ENCODE measurements around the gene POLG2.
"Not testable (repeated sequence)": the region's sequence is repeated elsewhere in the genome, so short reads cannot be mapped to it uniquely, and the experiment has no call there.

The POLG2 gene

DNA sequence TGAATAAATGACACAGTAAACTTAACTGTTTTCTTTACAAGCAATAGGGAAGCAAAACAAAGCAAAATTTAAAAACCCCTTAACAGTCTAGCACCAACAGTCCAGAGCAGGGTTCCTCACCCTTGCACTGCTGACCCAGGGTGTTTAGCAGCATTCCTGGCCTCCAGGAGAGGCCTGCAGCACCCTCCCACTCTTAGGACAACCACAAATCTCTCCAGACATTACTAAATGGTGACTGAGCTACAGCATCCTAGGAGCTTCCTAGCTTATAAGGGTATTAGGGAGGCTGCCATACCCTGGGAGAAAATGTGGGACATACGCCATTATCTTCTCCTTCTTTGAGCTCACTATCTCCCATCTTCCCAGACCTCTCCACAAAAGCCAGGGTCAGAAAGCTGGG, 15.9 kb downstream of the POLG2 start:
- DNase-seq, result no peak

DNA sequence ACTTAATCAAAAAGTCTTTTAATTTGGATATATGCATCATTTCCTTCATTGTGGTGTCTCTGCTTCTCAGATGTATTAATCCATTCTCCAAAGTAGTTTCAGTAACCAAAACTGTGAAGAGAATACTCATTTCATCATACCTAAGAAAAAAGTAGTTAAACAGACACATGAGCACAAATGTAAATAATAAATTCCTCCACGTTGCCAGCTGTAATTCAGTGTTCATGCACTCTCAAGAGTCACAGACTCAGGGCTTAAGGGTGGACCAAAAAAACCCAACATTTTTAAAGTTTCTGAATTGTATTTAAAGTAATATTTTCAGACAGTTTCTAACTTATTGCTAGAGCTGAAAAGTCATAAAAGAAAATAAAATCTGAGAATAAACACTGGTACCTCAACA, 19.0 kb downstream of the POLG2 start:
- DNase-seq, result no peak

DNA sequence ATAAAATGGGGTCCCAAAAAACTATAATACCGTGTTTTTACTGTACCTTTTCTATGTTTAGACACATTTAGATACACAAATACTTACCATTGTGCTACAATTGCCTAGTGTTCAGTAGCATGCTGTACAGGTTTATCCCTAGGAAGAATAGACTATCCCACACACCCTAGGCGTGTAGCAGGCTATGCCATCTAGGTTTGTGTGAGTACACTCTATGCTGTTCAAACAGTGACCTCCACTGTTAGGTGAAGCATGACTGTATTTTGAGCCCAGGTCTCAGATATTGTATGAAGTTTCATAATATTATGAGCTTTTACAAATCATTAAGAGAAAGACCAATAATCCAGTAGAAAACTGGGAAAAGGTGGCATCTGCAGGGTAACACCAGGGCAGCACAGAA, 24.3 kb downstream of the POLG2 start:
- no peak for DNase-seq

DNA sequence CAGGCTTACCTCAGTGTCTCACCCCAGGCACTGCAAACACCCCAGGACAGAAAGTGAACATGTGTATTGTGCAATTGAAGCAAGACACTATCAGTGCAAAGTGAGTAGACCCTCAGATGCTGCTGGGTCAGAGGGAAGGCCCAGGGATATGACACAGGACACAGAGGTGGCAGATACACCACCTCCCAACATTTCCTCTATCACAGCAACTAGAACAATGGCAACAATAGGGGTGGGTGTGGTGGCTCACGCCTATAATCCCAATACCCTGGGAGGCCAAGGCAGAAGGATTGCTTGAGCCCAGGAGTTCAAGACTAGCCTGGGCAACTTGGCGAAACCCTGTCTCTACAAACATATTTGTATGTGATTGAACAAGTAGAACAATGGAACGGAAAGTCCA, 25.4 kb downstream of the POLG2 start:
- no peak for DNase-seq

DNA sequence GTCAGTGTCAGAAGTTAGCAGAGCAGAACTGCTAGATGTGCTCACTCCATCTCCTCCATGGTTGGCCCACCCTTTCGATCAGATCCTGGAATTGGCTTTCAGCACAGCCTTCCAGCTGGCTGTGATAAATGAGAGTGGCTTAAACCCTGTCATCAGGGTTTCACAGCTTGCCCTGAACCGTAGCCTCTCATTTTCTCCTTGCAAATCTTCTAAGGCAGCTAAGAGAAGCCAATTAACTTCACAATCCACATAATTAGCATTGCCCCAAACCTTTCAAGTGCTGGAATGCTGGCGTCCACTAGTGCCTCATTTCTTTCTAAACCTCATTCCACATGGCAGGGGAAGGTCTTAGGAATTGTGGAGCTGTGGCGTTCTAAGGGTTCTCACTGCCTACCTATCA, 26.2 kb downstream of the POLG2 start:
- no peak for DNase-seq

DNA sequence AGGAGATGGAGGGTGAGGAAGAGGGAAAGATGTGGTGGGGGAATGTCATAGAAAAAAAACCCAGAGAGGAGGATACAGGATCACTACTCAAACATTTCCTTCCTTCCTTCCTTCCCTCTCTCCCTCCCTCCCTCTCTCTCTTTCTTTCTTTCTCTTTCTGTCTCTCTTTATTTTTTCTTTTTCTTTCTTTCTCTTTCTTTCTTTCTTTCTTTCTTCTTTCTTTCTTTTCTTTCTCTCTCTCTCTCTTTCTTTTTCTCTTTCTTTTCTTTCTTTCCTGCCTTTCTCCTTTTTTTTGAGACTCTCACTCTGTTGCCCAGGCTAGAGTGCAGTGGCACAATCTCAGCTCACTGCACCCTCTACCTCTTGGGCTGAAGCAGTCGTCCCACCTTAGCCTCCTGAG, 30.0 kb downstream of the POLG2 start:
- not testable (repeated sequence) for DNase-seq

DNA sequence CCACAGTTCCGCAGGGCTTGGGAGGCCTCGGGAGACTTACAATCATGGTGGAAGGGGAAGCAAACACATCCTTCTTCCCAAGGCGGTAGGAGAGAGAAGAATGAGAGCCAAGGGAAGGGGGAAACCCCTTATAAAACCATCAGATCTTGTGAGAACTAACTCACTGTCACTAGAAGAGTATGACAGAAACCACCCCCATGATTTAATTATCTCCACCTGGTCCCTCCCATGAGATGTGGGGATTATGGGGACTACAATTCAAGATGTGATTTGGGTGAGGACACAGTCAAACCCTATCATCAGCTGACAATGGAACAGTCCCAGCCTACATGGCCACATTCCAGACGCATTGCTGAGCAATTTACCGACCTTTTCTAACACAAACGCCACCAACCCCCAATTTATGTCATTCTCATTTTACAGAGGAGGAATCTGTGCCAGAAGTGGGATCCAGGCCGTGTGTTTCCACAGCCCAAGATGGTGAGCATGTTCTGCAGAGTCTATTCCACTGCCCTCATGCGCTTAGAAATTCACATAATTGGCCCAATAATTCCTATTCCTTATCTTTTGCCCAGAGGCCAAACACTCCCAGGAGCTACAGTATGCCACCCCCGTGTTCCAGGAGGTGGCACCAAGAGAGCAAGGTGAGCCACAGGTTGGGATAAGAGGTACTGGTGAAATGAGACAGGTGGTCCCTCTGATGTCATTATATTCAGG, 30.7 kb downstream of the POLG2 start:
- no peak for DNase-seq

DNA sequence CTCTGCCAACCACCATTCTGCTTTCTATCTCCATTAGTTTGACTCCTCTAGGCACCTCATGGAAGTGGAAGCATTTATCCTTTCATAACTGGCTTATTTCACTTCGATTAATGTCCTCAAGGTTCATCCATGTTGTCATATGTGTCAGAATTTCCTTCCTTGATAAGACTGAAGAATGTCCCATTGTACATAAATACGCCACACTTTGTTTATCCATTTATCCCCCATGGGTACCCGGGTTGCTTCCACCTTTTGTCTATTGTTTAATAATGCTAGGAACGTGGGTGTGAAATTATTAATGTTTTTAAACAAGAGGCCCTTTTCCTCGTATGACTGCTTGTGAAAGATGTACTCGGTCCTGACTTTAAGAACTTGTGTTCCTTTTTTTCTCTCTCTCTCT, 35.1 kb downstream of the POLG2 start:
- DNase-seq, result no peak

DNA sequence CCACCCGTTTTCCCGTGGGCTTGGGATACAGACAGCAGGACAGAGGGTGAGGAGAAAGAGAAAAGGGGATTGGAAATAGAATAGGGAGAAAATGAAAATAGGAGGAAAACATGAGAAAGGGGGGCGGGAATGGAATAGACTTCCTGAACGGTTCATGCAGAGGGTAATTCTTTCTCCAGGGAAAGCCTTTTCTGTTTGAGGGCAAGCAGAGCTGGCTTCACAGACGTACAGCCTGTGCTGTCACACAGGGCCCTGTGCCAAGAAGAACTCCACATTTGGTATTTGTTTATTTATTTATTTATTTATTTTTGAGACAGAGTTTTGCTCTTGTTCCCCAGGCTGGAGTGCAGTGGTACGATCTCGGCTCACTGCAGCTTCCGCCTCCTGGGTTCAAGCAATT, 35.9 kb downstream of the POLG2 start:
- no peak for DNase-seq

DNA sequence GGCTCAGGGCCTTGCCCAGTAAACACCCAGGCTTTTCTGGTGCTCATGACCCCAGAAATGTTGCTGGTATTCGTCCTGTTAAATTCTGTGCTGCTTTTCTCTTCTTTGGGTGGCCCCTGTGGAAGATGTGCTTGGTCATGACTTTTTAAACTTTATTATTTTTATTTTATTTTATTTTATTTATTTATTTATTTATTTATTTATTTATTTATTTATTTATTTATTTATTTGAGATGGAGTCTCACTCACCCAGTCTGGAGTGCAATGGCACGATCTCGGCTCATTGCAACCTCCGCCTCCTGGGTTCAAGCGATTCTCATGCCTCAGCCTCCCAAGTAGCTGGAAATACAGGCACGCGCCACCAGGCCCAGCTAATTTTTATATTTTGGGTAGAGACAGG, 37.0 kb downstream of the POLG2 start:
- DNase-seq, result not testable (repeated sequence)

DNA sequence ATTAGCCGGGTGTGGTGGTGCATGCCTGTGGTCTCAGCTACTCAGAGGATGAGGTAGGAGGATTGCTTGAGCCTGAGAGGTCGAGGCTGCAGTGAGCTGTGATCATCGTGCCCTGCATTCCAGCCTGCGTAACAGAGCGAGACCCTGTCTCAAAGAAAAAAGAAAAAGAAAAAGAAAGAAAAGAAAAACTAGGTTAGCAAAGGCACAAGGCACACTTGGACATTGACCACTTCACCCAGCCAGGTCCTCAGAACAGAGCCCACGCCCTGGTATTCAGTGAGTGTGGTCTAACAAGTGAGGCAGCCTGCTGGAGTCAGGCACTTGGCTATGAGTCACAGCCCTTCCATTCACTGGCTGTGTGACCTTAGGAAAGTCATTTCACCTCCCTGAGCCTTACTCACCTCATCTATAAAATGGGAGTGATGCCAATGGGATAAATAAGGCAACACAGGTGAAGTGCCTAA, 37.5 kb downstream of the POLG2 start:
- no peak for DNase-seq

DNA sequence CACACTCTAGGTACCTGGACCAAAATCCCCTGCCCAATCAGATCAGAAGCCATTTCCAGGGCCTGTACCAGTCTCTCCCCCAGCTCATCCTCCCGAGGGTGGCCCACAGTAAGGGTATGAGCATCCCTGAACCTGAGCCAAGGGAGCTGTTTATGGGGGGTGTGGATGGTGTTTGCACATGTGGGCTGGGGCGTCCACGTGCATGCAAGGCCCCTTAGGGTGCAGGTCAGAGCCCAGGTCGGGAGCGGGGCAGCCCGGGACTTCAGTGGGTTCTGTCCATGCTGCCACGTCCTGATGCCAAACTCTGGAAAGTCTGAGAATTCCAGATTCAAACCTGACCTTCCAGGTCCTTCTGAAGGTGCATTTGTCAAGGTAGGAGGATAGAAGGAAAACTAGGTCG, 38.1 kb downstream of the POLG2 start:
- DNase-seq, result no peak

DNA sequence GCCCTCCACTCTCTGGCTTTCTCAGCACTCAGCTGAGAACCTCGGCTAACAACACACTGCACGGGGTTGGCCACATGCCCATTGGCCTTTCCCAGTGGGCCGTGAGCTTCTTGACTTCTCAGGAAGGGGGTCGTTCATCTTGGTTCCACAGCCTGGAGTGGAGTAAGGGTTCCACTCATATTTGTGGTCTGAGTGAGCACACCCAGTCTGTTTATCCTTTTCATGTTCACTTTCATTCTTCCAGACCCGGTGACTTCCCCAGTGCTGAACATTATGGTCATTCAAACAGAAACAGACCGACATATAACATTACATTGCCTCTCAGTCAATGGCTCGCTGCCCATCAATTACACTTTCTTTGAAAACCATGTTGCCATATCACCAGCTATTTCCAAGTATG, 39.7 kb downstream of the POLG2 start:
- DNase-seq, result no peak

DNA sequence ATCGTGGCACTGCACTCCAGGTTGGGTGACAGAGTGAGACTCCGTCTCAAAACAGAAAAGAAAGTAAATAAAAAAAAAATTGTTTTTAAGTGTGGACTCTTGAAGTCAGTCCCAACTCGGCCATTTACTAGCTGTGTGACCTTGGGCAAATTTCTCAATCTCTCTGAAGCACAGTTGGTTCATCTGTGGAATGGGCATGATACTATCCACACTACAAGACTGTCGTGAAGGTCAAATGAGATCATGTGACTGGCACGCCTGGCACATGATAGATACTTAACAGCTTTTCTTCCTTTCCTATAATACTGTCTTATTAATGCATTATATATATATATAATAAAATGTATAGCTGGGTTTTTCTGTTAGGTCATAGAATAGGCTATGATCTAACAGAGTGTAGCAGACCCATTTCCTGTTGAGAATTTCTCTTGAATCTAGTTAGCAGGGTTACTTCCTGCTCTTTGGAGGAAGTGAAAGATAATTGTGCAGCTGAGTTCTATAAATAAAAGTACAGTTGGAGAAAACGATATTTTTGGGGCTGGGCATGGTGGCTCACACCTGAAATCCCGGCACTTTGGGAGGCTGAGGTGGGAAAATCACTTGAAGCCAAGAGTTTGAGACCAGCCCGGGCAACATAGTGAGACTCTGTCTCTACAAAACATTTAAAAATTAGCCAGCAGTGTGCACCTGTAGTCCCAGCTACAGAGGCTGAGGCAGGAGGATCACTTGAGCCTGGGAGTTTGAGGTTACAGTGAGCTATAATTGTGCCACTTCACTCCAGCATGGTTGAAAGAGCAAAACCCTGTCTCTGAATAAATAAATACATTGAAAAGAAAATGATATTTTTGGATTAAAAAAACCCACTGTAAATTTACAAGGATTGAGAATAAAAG, 40.6 kb downstream of the POLG2 start:
- DNase-seq, result no peak

DNA sequence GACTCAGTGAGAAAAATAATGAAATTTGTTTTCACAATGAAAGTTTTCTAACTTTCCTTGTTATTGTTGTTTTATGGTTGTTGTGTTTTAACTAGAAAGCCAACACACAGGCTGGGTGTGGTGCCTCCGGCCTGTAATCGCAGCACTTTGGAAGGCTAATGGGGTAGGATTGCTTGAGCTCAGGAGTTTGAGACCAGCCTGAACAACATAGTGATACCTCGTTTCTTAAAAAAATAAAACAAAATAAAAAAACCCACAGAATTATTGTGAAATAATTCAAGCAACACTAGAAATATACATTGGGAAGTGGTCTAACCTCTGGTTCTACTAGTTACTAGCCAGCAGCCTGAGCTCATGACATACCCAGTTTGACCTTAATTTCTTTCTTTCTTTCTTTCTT, 47.3 kb downstream of the POLG2 start:
- no peak for DNase-seq

DNA sequence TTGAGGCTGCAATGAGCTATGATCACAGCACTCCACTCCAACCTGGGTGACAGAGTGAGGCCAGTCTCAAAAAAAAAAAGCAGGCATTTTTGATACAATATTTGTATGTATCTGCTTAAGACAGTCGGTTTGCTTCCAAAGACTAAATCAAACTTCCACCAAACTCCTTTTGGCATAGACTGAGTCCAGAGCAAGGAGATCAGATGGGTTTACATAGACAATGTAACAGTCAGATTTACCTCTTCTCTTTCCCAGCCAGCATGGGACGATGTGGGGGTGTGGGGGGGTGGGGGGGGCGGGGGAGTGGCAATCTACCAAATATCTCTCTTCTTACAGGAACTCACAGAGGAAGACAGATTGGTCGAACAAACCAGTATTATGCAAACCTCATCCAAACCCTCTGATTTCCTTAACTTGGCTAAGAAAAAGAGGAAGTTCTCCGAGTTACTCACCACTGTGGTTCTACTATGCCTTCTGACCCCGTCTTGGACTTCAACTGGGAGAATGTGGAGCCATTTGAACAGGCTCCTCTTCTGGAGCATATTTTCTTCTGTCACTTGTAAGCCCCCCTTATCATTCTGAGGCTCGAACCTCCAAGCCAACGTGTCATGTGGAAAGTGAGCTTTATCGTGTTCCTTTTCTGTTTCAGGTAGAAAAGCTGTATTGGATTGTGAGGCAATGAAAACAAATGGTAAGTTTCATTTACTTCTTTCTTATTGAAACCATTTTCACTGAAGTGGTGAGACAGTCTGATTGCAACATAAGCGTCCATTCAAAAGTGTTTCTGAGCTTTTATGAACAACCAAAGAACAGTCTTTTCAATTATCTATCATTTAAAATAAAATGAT, 48.0 kb downstream of the POLG2 start, which contains the start of gene MILR1:
TSS of gene MILR1 (plus strand) at position 451 of the 848 bp plus-strand sequence. CDS start at position 505, 54 bp downstream.
- no peak for DNase-seq

DNA sequence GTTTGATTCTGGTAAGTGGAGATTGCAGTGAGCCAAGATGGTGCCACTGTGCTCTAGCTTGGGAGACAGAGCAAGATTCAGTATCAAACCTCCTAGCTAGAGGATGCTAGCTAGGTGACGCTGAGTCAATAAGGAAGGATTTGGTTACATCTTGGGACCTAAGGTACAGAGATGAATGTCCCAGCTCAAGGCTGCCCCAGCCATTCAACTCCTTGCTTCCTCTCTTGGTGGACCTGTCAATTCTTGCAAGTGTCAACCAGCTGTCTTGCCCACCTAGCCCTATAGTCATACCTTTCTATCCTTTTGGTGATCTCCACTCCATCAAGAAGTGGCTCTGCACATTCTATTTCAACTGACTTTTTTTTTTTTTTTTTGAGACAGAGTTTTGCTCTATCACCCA, 49.3 kb downstream of the POLG2 start:
- DNase-seq, result no peak

DNA sequence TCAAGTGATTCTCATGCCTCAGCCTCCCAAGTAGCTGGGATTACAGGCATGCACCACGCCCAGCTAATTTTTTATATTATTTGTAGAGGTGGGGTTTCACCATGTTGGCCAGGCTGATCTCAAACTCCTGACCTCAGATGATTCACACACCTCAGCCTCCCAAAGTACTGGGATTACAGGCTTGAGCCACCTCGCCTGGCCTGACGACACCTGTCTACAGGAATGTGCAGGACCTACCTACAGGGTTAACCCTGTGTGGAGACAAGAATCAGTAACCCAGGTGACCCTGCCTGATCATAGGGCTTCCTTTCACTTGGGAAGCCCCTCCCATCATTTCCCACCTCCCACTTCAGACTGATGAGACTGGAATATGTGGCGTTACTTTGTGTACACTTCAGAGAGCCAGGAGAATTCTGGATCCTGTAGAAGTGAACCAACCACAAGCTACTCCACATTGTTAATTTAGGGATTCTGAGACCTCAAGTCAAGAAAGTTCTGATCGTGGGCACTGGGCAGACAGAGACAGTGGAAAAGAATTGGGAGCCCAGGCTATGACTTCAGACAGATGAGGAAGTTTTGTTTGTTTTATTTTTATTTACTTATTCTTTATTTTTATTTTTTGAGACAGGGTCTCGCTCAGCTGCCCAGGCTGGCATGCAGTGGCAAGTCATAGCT, 53.6 kb downstream of the POLG2 start:
- DNase-seq, result no peak

DNA sequence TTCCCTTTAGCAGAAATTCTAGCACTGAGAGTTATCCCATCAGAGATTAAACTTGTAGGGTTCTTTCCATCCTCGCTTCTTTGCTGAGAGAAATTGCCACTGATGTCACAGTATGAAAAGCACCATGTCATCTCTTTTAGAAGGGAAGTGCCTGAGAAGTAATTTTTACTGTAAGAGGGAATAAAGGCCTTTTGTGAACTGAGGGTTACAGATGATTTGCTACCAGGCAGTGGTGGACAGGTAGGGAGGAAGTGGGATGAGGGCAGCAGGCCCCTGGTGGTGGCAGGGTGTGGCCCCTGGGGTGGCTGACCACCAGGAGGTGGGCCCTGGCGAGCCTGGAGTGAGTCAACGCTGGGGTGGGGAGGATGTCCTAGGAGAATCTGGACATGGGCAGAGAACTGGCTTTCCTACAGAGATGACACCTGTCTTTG, 54.3 kb downstream of the POLG2 start:
- DNase-seq, result no peak

DNA sequence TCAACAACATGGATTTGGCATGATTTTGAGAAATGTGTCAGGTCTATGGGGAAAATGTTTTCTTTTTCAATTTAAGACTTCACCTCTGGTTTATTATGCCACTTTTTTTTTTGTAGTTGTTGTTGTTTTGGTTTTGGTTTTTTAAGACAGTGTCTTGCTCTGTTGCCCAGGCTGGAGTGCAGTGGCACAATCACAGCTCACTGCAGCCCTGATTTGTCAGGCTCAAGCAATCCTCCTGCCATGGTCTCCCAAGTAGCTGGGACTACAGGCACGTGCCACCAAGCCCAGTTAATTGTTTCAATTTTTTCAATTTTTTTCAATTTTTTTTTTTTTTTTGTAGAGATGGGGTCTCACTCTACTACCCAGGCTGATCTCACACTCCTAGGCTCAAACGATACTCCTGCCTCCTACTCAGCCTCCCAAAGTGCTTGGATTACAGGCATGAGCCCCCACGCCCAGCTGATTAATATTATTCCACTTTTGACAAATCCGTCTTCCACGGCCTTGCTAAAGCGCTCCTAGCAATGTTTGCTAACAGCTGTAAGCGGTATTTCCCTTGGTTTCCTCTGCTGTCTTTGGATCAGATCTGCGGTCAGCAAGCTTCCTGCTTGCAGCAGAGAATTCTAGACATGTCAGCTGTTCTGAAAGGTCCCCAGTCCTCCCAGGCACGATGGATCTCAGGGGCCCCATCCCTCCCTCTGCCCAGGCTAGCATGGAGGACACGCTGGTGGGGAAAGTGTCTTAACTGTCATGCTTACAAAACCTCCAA, 54.9 kb downstream of the POLG2 start:
- DNase-seq, result peak; percentile 26 to 36

DNA sequence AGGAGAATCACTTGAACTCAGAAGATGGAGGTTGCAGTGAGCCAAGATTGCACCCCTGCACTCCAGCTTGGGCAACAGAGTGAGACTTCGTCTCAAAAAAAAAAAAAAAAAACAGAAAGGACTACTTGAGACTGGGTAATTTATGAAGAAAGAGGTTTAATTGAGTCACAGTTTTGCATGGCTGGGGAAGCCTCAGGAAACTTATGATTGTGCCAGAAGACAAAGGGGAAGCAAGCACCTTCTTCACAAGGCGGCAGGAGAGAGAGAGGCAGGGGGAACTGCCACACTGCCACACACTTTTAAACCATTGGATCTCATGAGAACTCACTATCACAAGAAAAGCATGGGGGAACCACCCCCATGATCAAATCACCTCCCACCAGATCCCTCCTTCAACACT, 56.9 kb downstream of the POLG2 start:
- DNase-seq, result no peak

DNA sequence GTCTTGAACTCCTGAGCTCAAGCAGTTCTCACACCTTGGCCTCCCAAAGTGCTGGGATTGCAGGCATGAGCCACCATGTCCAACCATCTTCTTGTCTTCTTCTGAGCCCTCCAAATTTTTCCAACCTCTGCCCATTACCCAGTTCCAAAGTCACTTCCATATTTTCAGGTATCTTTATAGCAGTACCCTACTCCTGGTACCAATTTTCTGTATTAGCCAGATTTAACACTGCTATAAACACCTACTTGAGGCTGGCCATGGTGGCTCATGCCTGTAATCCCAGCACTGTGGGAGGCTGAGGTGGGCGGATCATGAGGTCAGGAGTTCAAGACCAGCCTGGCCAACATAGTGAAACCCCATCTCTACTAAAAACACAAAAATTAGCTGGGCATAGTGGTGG, 57.3 kb downstream of the POLG2 start:
- DNase-seq, result not testable (repeated sequence)
